ENCODE data around the gene GGA2.
A peak's percentile ranks its signal among the peaks of the same experiment; 100 is the strongest.
"Not testable (repeated sequence)": the region's sequence is repeated elsewhere in the genome, so short reads cannot be mapped to it uniquely, and the experiment has no call there.

Gene GGA2

GRCh38 chr16:23478566-23478965 is 31.7 kb downstream of the GGA2 start:
- no peak for DNase-seq (ENCODE audit: low read depth)
- no peak for TF ChIP-seq CTCF (conservative IDR thresholded peaks at IDR 0.05; ENCODE audit: low read depth, low read length)
- no peak overlapping the region for H3K4me3 ChIP-seq (ENCODE audit: low read depth, low read length)

- no peak for TF ChIP-seq CTCF (conservative IDR thresholded peaks at IDR 0.05; ENCODE audit: low read depth, low read length)
- no peak for DNase-seq (ENCODE audit: low read depth)
- no peak overlapping the region for H3K4me3 ChIP-seq (ENCODE audit: low read depth, low read length)
These were observed 34.0 kb downstream of the GGA2 start for GRCh38 chr16:23476289-23476688.

GRCh38 chr16:23469814-23470213 is 40.5 kb downstream of the GGA2 start:
- no peak overlapping the region for H3K4me3 ChIP-seq (ENCODE audit: low read depth, low read length)
- TF ChIP-seq CTCF (conservative IDR thresholded peaks at IDR 0.05; ENCODE audit: low read depth, low read length) = no peak
- DNase-seq (ENCODE audit: low read depth) = peak; percentile 31

- peak; percentile 32 for DNase-seq (ENCODE audit: low read depth)
- no peak overlapping the region for H3K4me3 ChIP-seq (ENCODE audit: low read depth, low read length)
- no peak for TF ChIP-seq CTCF (conservative IDR thresholded peaks at IDR 0.05; ENCODE audit: low read depth, low read length)
These were observed 44.0 kb downstream of the GGA2 start for GRCh38 chr16:23466162-23466885.

- no peak overlapping the region for H3K4me3 ChIP-seq (ENCODE audit: low read depth, low read length)
- no peak for DNase-seq (ENCODE audit: low read depth)
- TF ChIP-seq CTCF (conservative IDR thresholded peaks at IDR 0.05; ENCODE audit: low read depth, low read length) = no peak
These were observed 45.1 kb downstream of the GGA2 start for GRCh38 chr16:23465179-23465578.

- no peak for TF ChIP-seq CTCF (conservative IDR thresholded peaks at IDR 0.05; ENCODE audit: low read depth, low read length)
- no peak overlapping the region for H3K4me3 ChIP-seq (ENCODE audit: low read depth, low read length)
- DNase-seq (ENCODE audit: low read depth) = no peak
These were observed 46.1 kb downstream of the GGA2 start for GRCh38 chr16:23464196-23464595.

- not testable (repeated sequence) for H3K4me3 ChIP-seq (ENCODE audit: low read depth, low read length)
- DNase-seq (ENCODE audit: low read depth) = peak; percentile 50
These were observed 47.3 kb downstream of the GGA2 start for GRCh38 chr16:23462994-23463393.
